HK-2 (cell line): Measurements from ENCODE around the gene PKN2.
"Not testable (repeated sequence)": the region's sequence is repeated elsewhere in the genome, so short reads cannot be mapped to it uniquely, and the experiment has no call there.

Source experiments
- DNase-seq: peaks from one replicate; pipeline ENCODE4 v3.0.0-alpha.2; 2018; ENCODE audit not compliant: unreplicated experiment

The PKN2 gene

DNA sequence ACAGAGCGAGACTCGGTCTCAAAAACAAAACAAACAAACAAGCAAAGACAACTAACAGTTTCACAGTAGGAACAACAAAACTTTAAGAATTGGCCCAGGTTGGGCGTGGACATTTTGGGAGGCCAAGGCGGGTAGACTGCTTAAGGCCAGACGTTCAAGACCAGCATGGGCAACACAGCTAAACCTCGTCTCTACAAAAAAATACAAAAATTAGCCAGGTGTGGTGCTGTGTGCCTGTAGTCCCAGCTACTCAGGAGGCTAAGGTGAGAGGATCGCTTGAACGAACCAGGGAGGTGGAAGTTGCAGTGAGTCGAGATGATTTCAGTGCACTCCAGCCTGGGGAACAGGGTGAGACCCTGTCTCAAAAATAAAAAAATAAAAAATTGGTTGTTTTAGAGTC, 193.8 kb downstream of the PKN2 start:
- DNase-seq, result no peak

DNA sequence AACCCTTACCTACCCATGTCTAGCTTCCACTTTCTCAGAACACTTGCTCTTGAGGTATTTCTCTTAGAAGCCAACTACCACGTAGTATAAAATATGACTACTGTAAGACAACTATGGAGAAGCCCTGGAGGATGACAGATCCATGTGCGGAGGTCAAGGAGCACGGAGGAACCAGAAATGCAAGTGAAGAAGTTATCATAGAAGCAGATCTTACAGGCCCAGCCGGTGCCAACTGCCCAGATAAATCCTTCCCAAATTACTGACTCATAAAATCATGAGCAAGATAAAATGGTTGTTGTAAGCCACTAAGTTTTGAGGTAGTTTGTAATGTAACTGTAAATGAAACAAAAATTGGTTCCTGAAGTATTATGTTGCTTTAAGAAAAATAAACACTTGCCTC, 194.7 kb downstream of the PKN2 start:
- no peak for DNase-seq

DNA sequence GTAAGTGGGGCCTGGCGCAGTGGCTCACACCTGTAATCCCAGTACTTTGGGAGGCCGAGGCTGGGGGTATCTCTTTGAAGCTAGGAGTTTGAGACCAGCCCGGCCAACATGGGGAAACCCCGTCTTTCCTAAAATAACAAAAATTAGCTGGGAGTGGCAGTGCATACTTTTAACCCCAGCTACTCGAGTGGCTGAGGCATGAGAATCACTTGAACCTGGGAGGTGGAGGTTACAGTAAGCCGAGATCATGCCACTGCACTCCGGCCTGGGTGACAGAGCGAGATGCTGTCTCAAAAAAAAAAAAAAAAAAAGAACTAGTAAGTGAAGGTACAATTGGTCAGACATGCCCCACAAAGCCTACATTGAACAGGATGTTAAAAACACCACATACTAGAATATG, 196.6 kb downstream of the PKN2 start:
- DNase-seq, result not testable (repeated sequence)

DNA sequence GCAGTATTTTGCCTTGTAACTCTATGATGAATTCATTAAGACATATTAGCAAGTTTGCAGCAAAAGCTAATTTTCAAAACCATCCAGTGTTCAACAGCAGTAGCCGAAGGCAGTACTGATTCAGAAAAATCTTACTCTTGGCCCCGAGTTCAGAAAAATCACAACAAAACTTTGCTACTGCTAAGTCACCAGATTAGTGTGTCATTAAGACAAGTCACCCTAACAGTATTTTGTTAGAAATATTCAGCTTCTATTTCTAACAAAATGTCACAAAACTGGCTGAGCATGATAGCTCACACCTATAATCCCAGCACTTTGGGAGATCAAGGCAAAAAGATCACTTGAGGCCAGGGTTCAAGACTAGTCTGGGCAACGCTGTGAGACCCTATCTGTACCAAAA, 199.1 kb downstream of the PKN2 start:
- no peak for DNase-seq
